Measurements from ENCODE around the gene ABI3BP.

Gene ABI3BP

GRCh38 chr3:100765437-100765975, 227.7 kb downstream of the ABI3BP start:
- DNase-seq: no peak

GRCh38 chr3:100761951-100762350, 231.3 kb downstream of the ABI3BP start:
- no peak for DNase-seq

- no peak for DNase-seq
These were observed 231.8 kb downstream of the ABI3BP start for GRCh38 chr3:100761211-100761942.

GRCh38 chr3:100760377-100760776, 232.8 kb downstream of the ABI3BP start:
- DNase-seq: no peak

- no peak for DNase-seq
These were observed 233.3 kb downstream of the ABI3BP start for GRCh38 chr3:100759950-100760349.

- no peak for DNase-seq
These were observed 234.1 kb downstream of the ABI3BP start for GRCh38 chr3:100759159-100759558.

GRCh38 chr3:100756441-100756840, 236.8 kb downstream of the ABI3BP start:
- no peak for DNase-seq

- no peak for DNase-seq
These were observed 238.5 kb downstream of the ABI3BP start for GRCh38 chr3:100754563-100755334.

- no peak for DNase-seq
These were observed 239.4 kb downstream of the ABI3BP start for GRCh38 chr3:100753846-100754245.

- no peak for DNase-seq
These were observed 244.3 kb downstream of the ABI3BP start for GRCh38 chr3:100748967-100749366.

GRCh38 chr3:100748220-100748619, 245.0 kb downstream of the ABI3BP start:
- no peak for DNase-seq

GRCh38 chr3:100746092-100746491, 247.1 kb downstream of the ABI3BP start:
- DNase-seq: no peak

GRCh38 chr3:100745617-100746016, 247.6 kb downstream of the ABI3BP start:
- no peak for DNase-seq

GRCh38 chr3:100744671-100745070, 248.6 kb downstream of the ABI3BP start:
- DNase-seq: no peak

GRCh38 chr3:100743535-100743934, 249.7 kb downstream of the ABI3BP start:
- no peak for DNase-seq

- no peak for DNase-seq
These were observed 253.0 kb downstream of the ABI3BP start for GRCh38 chr3:100740207-100740606.

- no peak for DNase-seq
These were observed 255.9 kb downstream of the ABI3BP start for GRCh38 chr3:100737334-100737733.

- DNase-seq: no peak
These were observed 260.8 kb downstream of the ABI3BP start for GRCh38 chr3:100732435-100732834.

- DNase-seq: no peak
These were observed 262.7 kb downstream of the ABI3BP start for GRCh38 chr3:100730524-100730923.

GRCh38 chr3:100726706-100727105, 266.5 kb downstream of the ABI3BP start:
- DNase-seq: no peak

GRCh38 chr3:100725935-100726513, 267.2 kb downstream of the ABI3BP start:
- DNase-seq: no peak

- DNase-seq: no peak
These were observed 272.8 kb downstream of the ABI3BP start for GRCh38 chr3:100720426-100720825.

GRCh38 chr3:100719136-100719535, 274.1 kb downstream of the ABI3BP start:
- DNase-seq: no peak
